NCI-H2171 (cell line): ENCODE results near the gene KRT83.
A peak's percentile ranks its signal among the peaks of the same experiment; 100 is the strongest.
"Not testable (repeated sequence)": the region's sequence is repeated elsewhere in the genome, so short reads cannot be mapped to it uniquely, and the experiment has no call there.

Experiments
- DNase-seq: peaks from one replicate; lab custom pipeline; 2025; lab: John Stamatoyannopoulos, UW

Gene KRT83

DNA sequence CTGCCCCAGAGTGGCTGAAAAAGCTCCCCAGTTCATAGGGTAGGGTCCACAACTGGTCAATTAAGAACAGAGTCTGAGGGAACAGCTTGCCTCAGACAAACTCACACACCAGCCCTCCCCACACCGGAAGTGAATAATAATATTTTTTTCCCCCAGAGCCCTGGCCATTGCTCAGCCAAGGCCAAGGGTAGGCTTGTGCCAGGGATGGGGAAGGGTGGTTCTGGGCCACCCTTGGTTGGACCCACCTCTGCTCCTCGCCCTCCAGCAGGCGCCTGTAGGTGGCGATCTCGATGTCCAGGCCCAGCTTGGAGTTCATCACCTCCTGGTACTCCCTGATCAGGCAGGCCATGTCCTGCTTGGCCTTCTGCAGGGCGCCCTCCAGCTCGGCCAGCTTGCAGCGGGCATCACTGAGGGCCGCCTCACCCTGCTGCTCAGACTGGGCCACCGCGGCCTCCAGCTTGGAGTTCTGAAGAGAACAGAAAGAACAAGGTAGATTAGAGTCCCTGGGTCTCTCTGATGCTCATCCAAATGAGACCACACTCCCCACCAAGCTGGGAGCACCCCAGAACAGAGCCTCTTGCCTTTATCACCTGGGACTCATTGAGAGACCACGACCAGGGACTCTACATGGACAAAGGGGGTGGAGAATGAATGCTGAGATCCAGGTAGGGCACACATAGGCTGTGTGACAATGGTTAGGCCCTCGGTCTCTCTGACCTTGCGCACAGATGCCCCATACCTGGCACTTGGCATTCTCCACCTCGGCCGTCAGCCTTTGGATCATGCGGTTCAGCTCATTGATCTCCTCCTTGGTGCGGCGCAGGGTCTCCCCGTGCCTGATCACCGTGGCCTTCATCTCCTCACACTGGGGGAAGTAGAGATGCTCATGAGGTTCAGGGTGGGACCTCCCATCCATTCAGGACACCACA is 34.1 kb downstream of the KRT83 start:
- DNase-seq, result not testable (repeated sequence)

DNA sequence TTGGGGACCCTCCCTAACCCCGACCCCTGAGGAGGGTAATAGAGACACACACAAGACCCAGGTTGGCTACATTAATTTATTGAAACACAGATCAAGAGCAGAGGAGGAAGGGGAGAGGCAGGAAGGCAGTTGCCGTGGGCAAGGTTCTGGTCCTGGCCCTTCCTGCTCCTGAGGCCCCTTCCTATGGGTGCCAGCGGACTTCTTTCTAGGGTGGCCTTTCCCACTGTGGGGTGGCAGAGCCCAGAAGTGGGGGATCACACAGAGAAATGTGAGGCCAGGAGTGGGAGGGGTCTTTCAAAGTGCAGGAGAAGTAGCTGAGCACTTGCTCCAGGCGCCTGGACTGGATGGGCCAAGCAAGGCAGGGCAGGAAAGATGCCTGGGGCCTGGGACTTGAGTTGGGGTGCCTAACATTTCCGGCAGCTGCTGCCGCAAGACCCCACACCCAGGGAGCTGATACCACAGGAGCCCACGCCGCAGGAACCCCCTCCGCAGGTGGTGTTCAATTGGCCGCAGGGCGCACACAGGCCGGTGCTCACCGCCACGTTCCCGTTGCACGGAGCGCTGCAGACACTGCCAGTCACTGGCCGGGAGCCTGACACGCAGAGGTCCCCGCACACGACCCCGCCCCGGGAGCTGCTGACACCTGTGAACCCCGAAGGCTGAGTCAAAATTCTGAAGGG is 35.2 kb downstream of the KRT83 start:
- no peak for DNase-seq

DNA sequence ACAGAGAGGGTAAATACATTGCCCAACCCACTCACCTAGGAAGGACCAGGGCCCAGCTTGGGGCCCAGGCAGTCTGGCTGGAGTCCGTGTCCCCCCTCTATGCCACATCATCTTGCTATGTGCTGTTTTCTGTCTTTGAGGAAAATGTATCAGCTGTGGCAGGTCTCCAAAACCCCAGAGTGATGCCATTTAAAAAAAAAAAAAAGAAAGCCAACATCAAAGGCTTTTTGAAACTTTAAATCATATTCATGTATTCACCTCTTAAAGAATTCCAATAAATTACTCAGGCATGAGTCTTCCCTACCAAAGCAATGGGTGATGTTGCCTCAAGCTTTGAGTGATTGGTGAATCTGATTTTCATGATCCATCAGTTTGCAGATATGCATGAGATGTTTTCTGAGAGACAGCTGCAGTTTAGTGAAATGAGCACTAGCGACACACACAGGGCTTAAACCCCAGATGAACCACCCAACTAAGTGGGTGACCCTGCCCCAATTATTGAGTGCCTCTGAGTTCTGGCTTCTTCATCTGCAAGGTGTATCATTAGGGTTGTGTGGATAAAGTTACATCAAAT is 35.9 kb downstream of the KRT83 start:
- DNase-seq, result no peak

GRCh38 chr12:52284562-52285171 is 36.5 kb downstream of the KRT83 start:
- no peak for DNase-seq

DNA sequence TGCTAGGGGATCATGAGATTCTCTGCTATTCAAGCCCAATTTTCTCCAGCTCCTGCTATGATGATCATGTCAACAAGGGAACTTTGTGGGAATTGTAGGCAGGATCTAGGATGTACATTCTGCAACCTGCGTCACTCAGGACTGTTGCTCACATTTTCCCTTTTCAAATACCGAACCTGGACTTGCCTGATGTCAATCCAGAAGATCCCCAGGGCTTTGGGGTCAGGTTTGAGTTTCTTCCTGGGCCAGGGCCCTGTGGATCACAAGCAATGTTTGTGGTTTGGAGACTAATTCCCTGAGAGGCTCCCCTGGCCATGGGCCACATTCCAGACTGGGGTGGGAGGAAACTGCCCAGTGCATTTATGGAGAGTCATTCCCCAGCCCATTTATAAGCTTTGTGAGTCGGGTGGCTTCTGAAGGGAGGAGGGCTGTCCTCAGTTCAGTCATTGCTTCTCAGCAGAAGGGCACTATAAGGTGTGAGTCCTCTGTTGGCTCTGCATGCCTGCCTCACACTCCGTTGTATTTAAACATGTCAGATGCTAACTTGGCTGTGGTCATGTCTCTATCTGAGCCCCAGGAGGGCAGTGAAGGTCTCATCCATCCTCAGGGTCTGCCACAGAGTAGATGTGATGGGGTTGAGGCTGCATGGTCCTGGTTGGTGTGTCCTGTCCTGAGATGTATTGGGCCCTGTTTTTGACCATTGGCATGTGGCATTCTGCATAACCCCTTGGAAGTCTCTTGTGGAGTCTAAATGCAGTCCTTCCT is 40.2 kb downstream of the KRT83 start:
- DNase-seq, result no peak

GRCh38 chr12:52280319-52280795 is 40.8 kb downstream of the KRT83 start:
- no peak for DNase-seq

DNA sequence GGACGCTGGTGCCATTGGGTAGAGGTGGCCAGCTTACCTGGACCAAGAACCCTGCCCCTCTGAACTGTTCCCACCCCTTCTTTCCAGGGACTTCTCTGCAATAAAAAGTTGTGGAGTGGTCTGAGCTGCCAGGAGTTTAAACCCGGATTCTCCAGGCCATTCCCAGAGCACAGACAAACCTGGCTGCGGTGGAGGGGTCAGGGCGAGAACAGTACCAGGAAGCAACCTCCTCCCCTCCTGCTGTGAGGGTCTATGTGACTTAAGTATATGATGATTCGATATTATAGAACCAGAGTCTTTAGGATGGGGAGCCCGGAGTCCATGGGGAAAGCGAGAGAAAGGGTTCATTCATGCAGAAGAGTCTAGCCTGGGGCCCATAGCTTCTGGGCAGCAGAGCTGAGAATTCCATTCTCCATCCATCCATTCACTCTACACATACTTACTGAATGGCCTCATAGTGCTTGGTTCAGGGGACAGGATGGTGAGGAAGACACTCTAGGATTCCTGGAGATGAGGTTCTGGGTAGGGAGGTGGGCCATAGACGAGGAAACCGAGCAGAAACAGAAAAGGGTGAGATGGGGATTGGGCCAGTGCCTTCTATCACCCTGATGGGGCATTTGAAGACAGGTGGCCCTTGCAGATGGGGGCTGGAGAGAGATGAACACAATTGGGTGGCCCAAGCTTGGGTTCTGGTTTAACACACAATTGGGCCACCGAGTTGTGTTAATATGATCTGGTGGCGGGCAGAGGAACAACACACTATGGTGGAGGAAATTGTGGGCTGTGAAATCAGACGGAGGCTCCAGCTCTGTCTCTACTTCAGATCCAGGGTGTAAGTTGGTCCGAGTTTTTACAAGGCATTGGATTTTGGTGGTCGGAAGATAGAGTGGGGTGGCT is 41.5 kb downstream of the KRT83 start:
- no peak for DNase-seq

DNA sequence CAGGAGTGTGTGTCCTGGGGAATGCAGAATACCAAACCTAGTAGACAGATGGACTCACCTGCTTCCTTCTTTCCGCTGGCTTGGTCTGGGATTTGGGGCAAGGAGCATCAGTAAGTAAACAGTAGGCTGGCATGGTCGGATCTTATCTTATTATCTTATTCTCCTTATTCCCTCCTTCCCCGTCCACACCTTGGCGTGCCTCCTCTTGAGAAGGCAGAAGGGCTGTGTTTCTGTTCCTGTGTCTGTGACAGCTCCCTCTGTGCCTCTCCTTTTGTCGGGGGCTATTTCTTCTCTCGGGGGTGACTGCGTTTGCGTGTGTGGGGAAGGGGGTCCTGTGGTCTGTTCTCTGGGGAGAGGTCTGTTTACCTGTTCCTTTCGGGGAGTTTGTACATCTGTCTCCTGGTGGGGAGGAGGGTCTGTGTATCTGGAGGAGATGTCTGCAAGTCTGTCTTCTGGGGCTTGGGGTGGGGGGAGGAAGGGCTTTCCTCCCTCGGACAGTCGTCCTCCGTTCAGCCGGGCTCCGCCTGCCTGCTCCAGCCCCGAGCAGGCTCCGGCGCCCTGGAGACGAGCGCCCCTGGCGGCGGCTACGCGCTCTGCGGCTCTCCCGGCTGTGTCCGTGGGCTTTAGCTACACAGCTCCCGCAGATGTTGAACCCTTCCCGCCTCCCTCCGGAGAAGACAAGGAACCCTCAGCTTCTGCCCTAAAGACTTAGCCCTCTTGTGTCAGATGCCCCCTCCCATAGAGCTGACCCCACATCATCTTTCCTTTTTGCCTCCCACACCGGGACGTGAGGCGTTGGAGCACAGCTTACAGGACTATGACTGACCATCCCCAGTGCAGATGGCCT is 42.4 kb downstream of the KRT83 start:
- peak; percentile 28 for DNase-seq

DNA sequence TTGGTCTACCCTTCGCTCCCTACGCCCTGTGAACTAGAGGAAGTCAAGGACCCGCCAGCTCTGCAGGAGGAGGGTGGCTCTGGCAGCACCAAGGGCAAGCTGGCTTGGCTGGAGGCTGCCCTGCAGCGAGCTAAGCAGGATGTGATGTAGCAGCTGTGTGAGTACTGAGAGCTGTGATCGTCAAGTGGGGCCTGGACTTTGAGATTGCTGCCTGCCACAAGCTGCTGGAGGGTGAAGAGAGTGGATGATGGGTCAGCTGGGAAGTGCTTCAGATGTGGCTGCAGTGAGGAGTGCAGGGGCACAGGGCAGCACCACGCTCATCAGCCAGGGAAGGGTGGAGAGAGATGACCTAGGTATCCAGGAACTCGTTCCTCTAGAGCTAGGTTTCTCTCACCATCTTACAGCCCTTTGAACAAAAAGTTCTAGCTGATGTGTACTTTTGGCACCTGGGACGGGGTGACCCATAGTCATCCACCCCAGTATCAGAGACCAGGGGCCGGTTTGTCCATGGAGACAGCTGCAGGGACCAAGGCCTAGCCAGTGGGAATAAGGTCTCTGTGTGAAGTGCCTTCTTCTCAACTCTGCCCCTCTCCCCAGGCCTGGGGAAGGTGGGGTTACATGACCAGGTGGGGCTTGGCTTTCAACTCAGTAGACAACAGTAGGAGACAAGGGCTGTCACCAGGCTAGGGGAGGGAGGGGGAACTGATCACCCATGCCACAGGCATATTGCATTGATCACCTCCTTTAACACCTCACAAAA is 43.5 kb downstream of the KRT83 start:
- DNase-seq, result no peak

- no peak for DNase-seq
Measured at GRCh38 chr12:52275686-52276085, 45.5 kb downstream of the KRT83 start.

DNA sequence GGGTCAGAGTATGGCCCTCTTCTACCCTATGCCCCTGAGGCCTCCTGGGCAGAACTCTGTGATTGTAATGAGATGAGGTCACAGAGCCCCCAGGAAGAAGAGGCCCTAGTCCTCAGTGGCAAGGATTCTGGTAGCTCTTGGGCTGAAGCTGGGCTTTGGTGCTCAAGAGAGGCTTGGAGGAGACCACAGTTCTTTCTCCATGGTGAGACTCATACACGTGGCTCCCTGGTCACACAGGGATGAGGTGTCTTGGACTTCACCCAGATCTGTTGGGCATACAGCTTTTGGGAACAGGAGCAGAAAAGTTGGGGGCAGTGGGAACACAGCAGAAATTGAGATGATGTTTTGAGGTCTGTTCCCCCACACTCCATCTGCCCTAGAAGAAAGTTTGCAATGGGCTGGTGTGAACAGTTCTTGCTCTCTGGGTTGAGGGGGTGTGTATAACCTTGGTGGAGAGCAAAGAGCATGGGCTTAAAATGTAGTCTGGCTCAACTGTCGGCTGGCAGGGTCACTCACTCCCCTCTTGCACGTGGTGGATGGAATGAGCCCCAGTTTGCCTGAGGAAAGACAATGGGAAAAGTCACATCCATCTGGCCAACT is 46.6 kb downstream of the KRT83 start, which contains the start of gene KRT86:
KRT86 (plus strand) TSS at position 125 of the 600 bp plus-strand sequence. CDS start 27,272 bp downstream, outside the sequence.
- no peak for DNase-seq

- DNase-seq, result no peak
Measured at GRCh38 chr12:52271158-52271557, 50.0 kb downstream of the KRT83 start.

DNA sequence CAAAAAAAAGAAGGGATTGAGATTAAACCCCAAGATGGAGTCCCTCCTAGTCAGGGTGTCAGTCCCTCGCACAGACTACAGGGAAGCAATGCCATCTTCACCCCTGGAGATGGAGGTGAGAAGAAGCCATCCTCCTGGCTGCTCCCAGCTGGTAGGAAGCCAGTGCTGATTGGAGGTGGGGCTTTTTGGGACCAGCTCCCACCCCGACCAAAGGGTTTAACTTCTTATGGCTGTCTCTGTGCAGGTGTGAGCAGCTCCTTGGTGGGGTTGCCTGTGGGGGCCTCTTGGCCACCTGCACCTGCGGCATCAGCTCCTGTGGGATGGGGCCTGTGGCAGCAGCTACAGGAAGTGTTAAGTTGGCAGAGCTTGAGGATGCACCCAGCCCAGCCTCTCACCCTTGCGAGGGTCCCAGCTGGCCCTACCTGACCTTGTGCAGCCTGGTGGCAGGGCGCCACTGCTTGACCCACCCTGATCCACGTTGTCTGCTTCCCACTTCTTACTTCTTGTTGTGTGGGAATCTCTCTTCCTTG is 50.6 kb downstream of the KRT83 start:
- no peak for DNase-seq

DNA sequence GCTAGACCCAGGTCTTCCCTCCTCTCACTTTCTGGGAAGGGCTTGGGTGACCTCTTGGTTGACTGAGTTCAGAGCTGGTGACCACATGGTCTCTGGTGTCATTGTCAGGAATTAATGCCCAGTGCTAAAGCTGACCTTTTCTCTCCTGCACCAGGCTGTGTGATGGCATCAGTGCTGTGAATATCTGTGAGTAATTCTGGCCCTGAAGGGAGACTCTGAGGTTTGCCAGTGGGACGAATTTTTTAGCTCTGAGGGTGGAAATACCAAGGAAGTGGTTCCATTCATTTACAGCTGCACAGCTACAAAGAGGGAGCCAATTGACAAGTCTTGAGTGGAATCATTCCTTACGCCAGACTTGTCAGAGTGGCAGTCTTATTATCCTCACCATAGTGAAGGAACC is 53.0 kb downstream of the KRT83 start:
- no peak for DNase-seq

DNA sequence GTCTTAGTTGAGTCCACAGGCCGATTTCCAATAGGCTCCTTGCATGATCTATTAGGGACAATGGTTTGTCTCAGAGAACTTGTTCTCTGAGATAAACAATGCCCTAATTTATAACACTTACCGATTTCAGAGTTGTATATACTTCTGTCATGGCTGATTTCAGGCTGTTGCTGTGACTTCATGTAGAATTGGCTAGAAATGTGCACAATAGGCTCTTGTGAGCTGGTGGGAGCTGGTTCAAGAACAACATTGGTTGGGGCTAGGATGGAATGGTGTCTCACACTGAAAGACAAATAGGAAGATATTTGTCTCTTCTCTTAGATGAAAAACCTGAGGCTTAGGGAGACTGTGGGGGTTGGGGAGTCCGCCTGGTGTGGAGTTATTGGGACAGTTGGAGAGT is 53.5 kb downstream of the KRT83 start:
- DNase-seq, result no peak

DNA sequence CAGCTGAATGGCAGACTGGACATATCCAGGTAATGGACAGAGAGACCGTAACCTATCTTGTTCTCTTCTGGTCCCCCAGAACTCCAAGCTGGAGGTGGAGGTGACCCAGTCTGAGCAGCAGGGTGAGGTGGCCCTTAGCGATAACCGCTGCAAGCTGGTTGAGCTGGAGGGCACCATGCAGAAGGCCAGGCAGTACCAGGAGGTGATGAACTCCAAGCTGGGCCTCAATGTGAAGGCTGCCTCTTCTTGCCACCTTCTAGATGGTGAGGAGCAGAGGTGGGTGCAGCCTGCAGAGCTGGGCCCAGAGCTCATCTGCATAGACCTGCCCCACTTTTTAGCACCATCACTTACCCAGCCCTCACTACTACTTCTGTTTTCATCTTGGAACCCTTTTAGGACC is 53.9 kb downstream of the KRT83 start:
- no peak for DNase-seq

- DNase-seq, result no peak
Measured at GRCh38 chr12:52266514-52266913, 54.7 kb downstream of the KRT83 start.

DNA sequence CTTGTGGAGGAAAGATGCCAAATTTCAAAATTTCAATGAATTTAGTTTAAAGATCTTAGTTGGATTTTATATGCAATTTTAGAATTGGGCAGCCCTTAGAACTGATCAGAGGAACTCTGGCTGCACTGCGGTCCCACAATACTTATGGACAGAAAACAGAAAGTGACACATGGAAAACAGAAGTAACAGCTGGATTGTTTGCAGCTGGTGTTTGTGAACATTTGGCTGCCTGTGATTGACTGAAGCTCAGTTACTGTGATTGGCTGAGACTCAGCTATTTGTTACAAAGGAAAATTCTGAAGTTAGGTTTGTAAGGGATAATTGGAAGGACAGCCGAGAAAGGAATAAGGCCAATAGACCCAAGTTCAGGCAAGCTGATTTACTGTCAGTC is 56.8 kb downstream of the KRT83 start:
- DNase-seq, result no peak
